Measurements from ENCODE around the gene TTC39B.
A peak's percentile ranks its signal among the peaks of the same experiment; 100 is the strongest.

Gene TTC39B

DNA sequence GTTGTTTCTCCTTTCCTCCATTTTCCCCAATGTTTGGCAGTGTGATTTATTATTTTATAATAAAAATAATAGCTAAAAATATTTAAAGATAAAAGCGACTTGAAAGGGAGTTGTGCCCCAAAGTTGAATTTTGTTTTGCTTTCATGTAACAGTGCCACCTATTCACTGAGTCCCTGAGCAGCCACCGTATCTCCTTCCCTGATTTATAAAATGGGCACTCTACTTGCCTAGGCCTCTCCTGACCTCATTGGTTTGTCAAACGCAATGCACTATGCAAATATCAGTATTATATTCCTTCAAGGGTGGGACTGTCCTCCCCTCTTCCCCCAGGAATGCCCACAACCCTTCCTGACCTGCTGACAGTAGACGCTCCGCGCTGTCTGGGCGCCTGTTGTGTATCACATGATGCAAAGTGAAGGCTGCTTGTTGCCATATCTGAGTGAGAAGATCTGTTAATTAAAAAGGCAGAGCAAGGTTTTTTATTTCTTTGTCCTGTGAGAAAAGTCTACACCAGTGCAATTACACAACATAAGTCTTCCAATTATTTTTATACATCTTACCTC is 81.4 kb downstream of the TTC39B start:
- DNase-seq (ENCODE audit: low read depth) = no peak

DNA sequence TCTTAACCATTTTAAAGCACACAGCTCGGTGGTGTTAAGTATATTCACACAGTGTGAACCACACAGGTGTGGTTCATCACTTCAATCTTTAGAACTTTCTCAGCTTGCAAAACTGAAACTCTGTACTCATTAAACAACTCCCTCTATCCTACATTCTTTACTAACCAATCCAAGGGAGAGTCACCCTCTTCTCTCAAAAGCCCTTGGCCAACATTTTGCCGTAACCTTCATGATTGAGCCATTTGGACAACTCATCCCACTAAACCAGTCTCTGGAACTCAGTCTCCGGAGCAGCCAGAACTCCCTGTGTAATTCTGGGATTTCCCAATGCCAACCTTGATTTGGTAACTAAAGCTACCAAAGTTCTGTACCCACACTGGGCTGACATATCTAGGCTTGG is 84.7 kb downstream of the TTC39B start:
- no peak for DNase-seq (ENCODE audit: low read depth)

DNA sequence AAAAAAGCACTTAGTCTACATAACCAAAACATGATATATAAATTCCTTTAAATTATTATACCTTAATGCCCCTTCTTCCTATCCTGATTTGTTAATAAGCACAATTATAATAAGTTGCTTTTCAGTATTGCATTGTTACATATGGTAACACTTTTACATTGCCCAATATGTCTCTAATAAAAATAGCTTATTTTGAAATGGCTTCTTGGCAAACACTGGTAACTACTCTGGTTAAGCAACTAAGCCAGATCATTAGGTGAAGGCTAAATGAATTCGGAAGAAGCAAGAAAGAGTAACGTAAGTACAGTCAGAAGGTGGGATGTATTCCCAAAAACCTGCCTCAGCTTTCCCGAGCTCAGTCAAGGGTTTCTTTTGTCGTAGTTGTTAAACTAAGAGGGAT is 85.3 kb downstream of the TTC39B start:
- no peak for DNase-seq (ENCODE audit: low read depth)

DNA sequence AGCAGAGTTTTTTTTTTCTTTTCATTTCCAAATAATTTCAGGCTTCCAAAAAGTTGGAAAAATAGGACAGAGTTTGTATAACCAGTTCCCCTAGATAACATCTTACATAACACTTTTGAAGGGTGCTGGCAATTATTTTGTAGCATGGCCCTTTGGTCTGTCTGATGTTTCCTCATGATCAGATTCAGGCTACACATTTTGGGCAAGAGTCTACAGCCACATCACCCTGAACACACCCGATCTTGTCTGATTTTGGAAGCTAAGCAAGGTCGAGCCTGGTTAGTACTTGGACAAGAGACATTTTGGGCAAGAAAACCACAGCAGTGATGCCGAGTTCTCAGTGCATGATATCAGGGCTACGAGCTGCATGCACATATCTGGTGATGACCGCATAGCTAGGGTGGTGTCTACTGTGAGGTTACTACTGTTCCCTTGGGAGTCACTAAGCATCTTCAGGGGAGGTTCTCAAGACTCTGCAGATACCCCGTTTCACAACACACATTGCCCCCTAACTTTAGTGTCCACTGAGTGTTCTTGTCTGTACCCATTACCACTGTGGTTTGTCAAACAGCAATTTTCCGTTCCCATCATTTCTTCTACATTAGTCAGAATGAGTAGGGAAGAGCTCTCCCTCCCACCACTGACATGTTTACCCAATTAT is 86.2 kb downstream of the TTC39B start:
- DNase-seq (ENCODE audit: low read depth) = peak; percentile 58

DNA sequence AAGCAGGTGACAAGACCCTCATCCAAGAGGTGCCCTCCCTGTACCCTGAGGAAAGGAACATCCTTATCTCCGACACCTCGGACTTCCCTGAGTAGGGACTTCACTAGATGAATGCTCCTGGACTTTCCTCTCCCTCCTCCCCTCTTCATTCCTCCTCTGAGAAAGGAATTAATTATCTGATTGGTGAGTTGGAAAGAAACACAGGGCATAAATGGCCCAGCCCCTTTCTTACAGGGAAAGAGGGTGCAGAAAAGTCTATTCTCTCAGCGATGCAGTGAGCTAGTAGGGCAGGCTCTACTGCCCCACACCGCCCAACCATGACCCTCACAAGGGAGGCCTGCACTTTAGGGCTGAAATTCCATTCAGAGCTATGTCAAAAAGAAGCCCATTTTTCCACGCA is 87.5 kb downstream of the TTC39B start:
- no peak for DNase-seq (ENCODE audit: low read depth)

DNA sequence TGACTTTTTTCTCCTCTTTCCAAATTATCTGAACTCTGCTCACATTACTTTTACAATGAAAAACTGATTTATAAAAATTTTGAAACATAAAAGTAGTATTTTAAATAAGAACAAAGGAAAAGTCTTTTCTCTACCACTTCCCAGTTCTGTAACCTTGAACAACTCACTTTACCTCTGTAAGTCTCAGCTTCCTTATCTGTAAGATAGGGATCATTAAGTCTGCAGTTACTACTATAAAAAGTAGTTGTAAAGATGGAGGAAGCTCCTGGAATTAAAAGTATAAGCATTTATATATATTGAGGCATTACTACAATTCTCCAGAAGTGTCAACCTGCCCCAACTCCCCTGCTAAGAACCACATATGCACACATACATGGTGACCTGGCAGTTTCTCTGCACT is 88.0 kb downstream of the TTC39B start:
- no peak for DNase-seq (ENCODE audit: low read depth)

DNA sequence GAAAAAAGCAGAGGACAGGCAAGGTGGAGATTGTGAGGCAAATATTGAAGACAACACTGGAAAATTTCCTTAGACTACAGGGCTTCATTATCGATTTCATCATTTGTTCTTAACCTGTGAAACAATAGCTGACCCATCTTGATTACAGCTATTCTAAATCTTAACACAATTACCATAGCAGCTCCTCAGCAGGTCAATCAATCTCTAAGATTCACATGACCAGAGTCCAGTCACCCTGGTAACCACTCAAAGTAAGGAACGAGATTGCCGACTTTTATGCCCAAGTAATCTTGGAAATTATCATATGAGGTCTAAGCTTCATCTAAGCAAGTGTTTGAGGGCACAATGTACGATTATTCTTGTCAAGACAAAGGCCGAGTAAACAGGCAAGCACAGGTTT is 93.8 kb downstream of the TTC39B start:
- DNase-seq (ENCODE audit: low read depth) = no peak

DNA sequence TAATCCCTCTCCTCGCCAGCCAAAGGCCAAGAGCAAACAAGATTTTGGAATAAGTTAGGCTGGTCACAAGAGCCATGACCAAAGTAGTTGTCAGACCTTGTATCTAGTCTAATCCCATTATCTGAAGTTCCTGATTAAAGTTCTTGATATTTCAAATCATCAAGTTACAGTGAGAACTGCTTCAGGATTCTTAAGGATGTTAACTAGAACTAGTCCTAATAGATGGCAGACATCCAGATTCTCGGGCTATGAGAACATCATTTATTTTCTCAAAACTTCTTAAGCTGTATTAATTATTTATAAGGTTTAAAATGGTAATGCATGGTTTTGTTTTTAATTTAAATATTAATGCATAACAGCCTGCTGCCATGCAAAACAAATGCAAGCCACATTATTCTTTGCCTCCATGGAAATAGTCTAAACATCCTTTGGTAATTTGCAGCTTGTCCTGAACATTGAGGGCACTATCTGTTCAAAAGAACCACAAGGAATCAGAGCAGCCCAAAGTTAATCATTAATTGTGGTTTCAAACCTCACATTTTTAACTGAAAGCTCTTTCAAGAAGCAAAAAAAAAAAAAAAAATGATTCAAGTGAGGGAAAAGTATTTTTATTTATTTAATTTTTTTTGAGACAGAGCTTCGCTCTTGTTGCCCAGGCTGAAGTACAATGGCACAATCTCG is 95.1 kb downstream of the TTC39B start:
- DNase-seq (ENCODE audit: low read depth) = no peak

DNA sequence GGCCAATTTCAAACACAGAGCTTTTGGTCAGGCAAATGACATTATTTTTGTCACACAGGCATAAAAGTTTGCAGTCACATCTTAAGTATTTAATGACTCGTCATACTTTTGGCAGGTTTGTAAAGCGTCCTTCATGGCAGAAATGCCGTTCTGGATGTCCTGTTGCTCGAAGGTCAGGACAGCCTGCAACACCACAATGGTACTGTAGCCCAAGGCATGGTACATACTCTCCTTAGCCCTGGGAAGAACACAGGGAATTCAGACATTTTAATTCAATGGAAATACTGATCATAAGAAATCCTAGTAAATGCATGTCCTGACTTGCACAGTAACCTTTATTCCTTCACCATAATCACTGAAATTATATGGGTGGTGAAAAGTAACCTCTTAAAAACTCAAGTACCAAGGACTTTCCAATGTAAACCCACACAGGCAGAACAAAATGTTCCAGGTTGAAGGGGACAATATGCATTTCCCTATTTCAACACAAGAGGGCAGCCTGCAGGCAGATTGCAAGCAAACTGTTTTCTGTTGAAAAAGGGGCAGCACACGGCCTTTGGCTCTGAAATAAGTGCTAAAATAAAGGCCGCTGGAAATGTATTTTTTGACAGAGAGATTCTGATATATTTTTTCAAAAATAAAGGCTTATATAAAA is 95.7 kb downstream of the TTC39B start:
- peak; percentile 45 for DNase-seq (ENCODE audit: low read depth)

DNA sequence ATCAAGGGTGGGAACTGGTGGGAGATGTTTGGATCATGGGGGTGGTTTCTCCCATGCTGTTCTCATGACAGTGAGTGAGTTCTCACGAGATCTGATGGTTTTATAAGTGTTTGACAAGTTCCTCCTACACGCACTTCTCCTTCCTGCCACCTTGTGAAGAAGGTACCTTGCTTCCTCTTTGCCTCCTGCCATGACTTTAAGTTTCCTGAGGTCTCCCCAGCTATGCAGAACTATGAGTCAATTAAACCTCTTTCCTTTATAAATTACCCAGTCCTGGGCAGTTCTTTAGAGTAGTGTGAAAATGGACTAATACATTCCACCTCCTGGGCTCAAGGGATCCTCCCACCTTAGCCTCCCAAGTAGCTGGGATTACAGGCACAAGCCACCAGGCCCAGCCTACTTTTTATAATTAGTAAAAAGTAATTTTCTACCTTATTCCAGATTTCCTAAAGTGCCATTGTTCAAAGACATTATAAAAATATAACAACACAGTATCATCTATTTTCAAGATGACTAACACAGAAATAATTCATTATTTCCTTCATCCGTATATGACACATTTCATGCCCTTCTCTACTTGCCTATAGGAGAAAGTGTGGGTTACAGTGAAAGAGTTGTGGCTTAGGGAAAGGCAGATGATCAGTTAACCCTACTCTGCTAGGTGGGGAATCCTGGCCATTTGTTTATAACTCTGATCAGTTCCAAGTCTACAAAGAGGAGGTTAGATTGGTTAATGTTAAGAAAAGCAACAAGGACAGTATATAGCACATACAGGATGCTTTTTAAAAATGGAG is 99.9 kb downstream of the TTC39B start:
- DNase-seq (ENCODE audit: low read depth) = no peak

DNA sequence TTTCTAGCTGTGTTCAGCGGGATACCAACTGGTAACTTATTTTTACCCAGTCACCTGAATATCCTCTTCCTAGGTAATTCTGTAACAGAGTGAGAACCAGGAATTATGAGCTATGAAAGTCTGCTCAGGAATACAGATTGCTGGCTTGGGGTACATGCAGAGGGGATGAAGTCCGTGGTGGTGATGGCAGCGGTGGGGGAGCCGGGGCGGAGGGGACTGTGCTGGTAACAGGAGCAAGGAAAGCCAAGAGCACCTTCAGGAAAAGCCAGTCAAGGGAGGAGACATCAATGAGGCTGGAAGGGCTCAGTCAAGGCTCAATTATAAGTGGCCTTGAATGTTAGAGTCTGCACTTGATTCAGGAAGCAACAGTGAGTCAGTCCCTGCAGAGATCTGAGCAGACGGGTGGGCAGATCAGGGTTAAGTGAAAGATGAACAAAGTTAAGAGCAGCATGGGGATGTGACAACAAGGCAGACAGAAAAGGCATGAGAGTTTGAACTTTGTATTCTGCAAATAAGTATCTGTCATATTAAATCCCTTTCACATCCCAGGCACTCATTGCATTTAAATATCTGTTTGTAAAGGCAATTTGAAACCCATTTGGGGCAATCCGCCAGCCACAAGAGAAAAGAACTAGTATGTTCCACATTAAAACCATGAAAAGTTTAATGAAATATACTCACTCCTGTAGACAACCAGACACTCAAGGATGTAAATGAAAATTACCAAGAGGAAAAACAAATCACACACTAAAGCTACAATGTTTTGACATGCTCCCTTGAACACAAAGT is 101.2 kb downstream of the TTC39B start:
- no peak for DNase-seq (ENCODE audit: low read depth)

DNA sequence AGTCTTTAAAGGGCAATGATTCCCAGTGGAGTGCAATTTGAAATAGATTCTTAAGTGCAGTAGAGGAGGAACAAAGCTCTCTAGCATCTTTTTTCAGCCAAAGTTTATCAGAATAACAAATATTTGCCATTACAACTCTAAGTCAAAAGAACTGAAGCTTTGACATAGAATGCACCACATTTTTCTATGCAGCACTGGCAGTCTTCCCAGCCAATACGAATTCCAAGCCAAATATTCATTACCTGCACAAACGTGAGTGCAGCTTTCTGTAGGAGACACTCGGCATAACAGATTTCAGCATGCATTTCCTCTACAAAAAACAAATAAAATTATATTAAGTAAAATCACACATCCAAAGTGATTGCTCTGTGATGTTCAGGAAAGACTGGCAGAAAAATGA is 103.4 kb downstream of the TTC39B start:
- no peak for DNase-seq (ENCODE audit: low read depth)

DNA sequence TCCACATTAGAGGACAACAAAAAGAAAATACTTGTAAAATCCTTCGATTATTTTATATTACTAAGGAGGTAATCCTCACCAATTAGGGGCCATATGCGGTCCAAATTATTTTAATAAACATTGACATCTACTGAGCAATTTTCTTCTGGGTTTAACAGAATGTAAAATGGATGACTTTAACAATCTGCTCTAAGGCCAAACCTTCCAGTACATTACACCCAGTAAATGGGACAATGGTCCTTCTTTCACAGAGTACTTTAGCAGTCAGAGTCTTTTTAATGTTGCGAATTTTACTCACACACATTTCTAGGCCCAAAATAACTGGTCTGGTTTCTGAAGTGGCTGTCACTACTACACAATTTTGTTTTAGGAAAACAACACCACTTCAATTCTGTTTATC is 106.9 kb downstream of the TTC39B start:
- no peak for DNase-seq (ENCODE audit: low read depth)

DNA sequence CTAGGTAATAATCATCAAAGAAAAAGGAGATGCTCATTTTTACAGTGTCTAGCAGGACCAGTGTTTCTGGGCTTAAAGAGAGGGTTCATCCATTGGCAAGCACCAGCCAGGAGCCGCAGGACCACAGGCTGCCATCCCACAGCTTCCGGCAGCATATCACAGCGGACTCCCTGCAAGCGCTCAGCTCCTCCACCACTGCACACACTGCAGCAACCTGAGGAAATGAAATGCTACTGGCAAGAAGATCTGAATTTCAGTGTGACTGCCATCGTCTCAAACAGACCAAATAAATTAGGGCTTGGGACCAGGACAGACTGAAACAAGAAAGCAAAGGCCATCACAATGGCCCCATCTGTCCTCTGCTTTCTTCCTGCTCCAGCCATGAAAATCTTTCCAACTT is 114.2 kb downstream of the TTC39B start:
- DNase-seq (ENCODE audit: low read depth) = no peak

DNA sequence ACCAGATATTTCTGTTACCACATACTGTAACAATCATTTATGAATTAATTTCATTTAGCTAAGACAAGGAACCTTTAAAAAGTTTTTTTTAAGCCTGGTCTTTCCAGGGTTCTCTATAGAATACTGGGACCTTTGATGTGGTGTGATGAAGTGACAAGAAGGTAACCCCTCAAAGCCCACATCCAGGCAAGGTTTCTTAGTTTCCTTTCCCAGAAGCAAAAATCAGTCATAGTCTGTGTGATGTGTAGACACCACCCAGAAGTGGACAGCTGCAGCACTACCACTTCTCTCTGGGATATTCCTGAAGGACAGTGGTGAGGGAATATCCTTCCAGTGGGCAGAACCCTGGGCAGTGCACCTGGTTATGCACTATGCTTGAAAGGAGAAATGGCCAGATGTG is 115.6 kb downstream of the TTC39B start:
- no peak for DNase-seq (ENCODE audit: low read depth)

DNA sequence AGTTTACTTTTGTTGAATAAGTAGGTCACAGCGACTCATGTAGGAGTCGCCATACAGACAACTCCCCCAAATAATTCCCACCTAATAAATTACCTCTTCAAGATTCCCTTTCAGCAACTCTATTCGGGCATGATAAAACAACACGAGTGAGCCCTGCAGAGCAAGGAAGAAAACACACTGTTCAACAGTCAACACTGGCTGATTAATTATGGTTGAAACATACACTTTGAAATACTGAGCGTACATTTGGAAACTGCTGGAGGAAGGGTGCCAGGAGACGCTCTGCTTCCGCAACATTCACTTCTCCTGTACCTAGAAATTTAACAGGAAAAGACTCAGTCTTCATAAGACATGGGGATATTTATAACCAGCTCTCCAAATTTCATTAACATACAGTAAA is 117.5 kb downstream of the TTC39B start:
- DNase-seq (ENCODE audit: low read depth) = no peak

DNA sequence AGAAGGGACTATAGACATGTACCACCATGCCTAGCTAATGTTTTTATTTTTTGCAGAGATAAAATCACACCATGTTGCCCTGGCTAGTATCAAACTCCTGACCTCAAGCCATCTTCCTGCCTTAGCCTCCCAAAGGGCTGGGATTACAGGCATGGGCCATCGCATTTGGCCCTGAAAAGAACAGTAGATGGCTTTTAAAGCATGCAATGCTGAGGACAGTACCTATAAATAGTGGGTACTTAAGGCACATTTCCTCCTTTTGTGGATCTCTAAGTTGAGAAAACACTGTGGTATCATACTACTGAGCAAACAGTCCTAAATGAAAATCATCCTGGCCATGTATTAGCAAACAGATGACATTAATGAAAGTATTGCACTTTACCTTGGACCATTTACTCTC is 119.4 kb downstream of the TTC39B start:
- DNase-seq (ENCODE audit: low read depth) = no peak

DNA sequence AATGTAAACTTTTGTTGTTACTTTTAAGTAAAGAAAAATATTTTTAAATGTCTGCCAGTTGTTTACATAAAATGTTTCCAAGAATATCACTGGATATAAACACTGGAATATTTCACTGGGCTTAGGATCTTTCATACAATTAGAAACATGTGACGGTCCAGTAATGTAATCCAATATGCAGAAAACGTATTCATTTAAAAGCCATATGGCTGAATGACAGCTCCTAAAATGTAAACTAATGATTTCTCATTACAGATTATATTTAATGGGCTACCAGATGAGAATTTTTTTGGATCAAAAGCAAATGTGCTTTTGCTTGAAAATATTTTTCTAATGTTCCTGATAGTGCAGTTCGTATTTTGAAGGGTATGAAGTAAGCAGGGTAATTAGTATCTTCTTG is 124.3 kb downstream of the TTC39B start:
- DNase-seq (ENCODE audit: low read depth) = no peak

DNA sequence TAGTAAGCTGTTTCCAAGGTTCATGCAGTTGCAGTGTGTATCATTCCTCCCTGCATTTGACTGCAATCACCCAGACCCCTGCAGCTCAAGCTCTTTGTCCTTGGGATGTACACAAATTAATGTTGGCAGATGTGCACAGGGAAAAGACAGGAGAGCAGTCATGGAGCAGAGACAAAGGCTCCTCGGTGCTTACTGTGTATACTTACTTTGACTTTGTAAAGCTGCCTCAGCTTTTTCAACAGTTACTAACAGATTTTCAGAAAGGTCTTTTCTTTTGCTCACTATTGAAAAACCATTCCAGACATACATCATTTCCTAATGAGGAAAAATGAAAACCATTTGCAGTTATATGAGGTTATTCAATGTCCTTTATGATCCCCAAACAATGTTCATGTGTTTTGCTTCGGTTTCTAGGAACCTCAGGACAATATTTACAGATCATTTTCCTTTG is 124.9 kb downstream of the TTC39B start:
- no peak for DNase-seq (ENCODE audit: low read depth)

DNA sequence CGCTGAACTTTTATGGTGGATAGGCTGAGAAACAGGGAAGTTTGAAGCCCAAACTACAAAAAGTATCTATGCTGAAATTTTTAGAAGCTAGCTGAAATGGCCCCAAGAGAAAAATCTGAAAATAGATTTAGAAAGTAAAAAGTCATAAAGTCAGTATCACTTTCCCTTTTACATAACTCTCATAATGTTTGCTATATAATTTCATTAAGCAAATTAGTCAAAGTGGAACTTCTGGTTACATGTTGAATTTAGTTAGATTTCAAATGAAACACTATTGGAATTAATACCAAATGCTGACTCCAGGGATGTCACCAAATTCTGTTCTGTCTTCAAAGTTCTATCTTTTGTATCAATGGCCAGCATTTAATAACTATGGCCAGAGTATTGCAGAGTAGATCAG is 126.9 kb downstream of the TTC39B start:
- no peak for DNase-seq (ENCODE audit: low read depth)

DNA sequence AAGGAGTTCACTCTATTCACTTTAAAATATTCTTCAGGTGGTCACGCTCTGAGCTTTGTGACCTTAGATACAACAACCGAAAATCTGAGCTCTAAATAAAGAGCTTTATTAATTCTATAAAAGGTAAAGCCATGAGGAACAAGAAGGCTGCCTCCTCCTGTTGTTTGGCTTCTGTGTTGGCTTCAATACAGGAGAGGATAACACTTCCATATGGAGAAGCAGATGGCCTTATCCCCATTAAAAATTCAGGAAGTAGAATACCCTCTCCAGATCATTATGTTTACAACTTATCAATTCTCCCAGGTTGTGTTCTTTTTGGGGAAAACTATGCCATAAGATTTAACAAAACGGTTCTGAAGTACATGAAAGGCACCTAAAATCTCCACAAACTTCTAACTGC is 128.4 kb downstream of the TTC39B start:
- no peak for DNase-seq (ENCODE audit: low read depth)

DNA sequence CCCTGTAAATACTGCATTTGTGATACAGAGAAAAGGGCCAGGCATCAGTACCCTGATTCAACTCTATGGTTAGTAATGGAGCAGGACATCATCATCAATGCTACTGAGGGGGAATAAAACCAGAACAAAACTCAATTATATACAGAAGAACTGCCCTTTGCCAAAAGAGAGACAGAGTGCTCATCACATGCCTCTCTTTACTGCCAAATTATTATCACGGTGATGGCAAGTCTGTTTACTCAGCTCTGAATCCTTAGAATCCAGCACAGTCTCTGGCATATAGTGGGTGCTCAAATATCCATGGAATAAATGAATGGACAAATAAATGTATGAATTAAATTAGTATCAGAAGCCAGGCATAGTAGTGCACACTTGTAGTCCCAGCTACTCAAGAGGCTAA is 130.2 kb downstream of the TTC39B start:
- no peak for DNase-seq (ENCODE audit: low read depth)

Measured in stromal cell of bone marrow (primary cell).